Prostate gland (tissue), 2 donors: ENCODE results near the gene NDUFA8. TPM values are rescaled to one million over a fixed set of nuclear protein-coding genes. Genes with fewer than 3 reads are reported as not detected.

Source experiments
- DNase-seq: peaks from one replicate; pipeline ENCODE4 v3.0.0-alpha.2; 2019; ENCODE audit warnings: low spot score
- H3K27ac ChIP-seq, 2 donors: fragments of 200-600 bp; sonication (generic); 2 replicates each; pipeline ENCODE4 v1.5.1; 2017 to 2019
- H3K27me3 ChIP-seq: fragments of 200-600 bp; sonication (generic); replicated peaks from 2 replicates; pipeline ENCODE4 v1.5.1; 2019; ENCODE audit not compliant: insufficient read depth
- H3K36me3 ChIP-seq, 2 donors: fragments of 200-600 bp; sonication (generic); 1 replicate in 1 of 2; 2 replicates in 1 of 2; pipeline versions ENCODE4 v1.5.1 to v1.8.1; 2017 to 2019
- H3K4me1 ChIP-seq: fragments of 200-600 bp; sonication (generic); replicated peaks from 2 replicates; pipeline ENCODE4 v1.5.1; 2019
- H3K4me3 ChIP-seq, 2 donors: fragments of 200-600 bp; sonication (generic); 2 replicates each; pipeline ENCODE4 v1.5.1; 2017 to 2019
- H3K9me3 ChIP-seq: fragments of 200-600 bp; sonication (generic); 2 replicates; pipeline ENCODE4 v1.5.1; 2017
- CTCF ChIP-seq, 4 experiments: fragments of 200-600 bp in 2 of 4; fragments of 450-650 bp in 2 of 4; sonication (generic) in 2 of 4; IDR thresholded peaks; 1 replicate in 3 of 4; 2 replicates in 1 of 4; pipeline ENCODE4 v1.5.1; 2016 to 2019; ENCODE audit warnings: antibody characterized with exemption in 4 of 4, mild to moderate bottlenecking in 2 of 4, moderate library complexity in 2 of 4
- POLR2A ChIP-seq: fragments of 450-650 bp; IDR thresholded peaks from one replicate; pipeline ENCODE4 v1.6.1; 2016; ENCODE audit warnings: antibody characterized with exemption, mild to moderate bottlenecking
- POLR2AphosphoS5 ChIP-seq: sonication (generic); formaldehyde crosslinking; IDR thresholded peaks from one replicate; pipeline ENCODE4 v1.6.1; 2017; ENCODE audit warnings: antibody characterized with exemption
- WGBS: methylation state at CpG from one replicate; pipeline ENCODE4 v1.1.5; 2018; 5-methylcytosine and 5-hydroxymethylcytosine counted together
- intact Hi-C: fragments of 100-400 bp; cut with DNase I; formaldehyde crosslinking; loops from one replicate; pipeline ENCODE4 v1.14.2; 2022
- total RNA-seq, 2 donors: library from RNA; depleted of rRNA; stranded (reverse); fragments of >200 nt; gene quantifications; one replicate each; pipeline ENCODE4 v1.1.0, GENCODE V29; 2016

The NDUFA8 gene
- total RNA-seq, 2 donors from 2014 or later, result 60.7 to 69.6 TPM

- intact Hi-C loops, result no loop called here
- 60% methylated on average over 1 of the region's 1 CpG for WGBS
- H3K27me3 ChIP-seq, result no peaks in the 10 kb centered on the region
- H3K4me1 ChIP-seq, result no peaks in the 10 kb centered on the region
- H3K36me3 ChIP-seq, result no peaks in the 10 kb centered on the region
- H3K9me3 ChIP-seq, result no peaks in the 10 kb centered on the region
- DNase-seq, result no peak
- no peak overlapping the region for H3K27ac ChIP-seq
- H3K4me3 ChIP-seq, result no peak overlapping the region
- TF ChIP-seq POLR2A (no peak), CTCF (IDR thresholded peaks at IDR 0.05) (no peak), POLR2AphosphoS5 (no peak)
Measured at GRCh38 chr9:122143296-122143695, 16.3 kb downstream of the NDUFA8 start.

- Histone ChIP-seq H3K27ac (no peak overlapping the region), H3K36me3 (no peaks in the 10 kb centered on the region), H3K9me3 (no peaks in the 10 kb centered on the region), H3K4me3 (no peak overlapping the region), H3K27me3 (no peaks in the 10 kb centered on the region), H3K4me1 (no peaks in the 10 kb centered on the region)
- no peak for TF ChIP-seq CTCF (IDR thresholded peaks at IDR 0.05)
- no peak for TF ChIP-seq POLR2AphosphoS5
- DNase-seq, result no peak
- intact Hi-C loops, result no loop called here
- 68% methylated on average over 5 of the region's 5 CpGs for WGBS
Measured at GRCh38 chr9:122141671-122142070, 17.9 kb downstream of the NDUFA8 start.

- Histone ChIP-seq H3K4me1 (no peaks in the 10 kb centered on the region), H3K4me3 (no peak overlapping the region), H3K9me3 (no peaks in the 10 kb centered on the region), H3K27me3 (no peaks in the 10 kb centered on the region), H3K27ac (no peak overlapping the region), H3K36me3 (no peaks in the 10 kb centered on the region)
- WGBS, result 71% methylated on average over 8 of the region's 8 CpGs
- no peak for DNase-seq
- intact Hi-C loops, result no loop called here
- TF ChIP-seq POLR2A (no peak), POLR2AphosphoS5 (no peak), CTCF (IDR thresholded peaks at IDR 0.05) (no peak)
Measured at GRCh38 chr9:122140368-122141193, 19.0 kb downstream of the NDUFA8 start.

- H3K27ac ChIP-seq, result no peak overlapping the region
- 64% methylated on average over 10 of the region's 10 CpGs for whole genome bisulfite sequencing
- no peak overlapping the region for H3K4me3 ChIP-seq
- no peaks in the 10 kb centered on the region for H3K27me3 ChIP-seq
- intact Hi-C loops, result no loop called here
- TF ChIP-seq POLR2AphosphoS5 (no peak), CTCF (IDR thresholded peaks at IDR 0.05) (no peak)
- H3K4me1 ChIP-seq, result no peaks in the 10 kb centered on the region
- no peak for DNase-seq
- no peaks in the 10 kb centered on the region for H3K36me3 ChIP-seq
- no peaks in the 10 kb centered on the region for H3K9me3 ChIP-seq
Measured at GRCh38 chr9:122138560-122139268, 20.9 kb downstream of the NDUFA8 start.

GRCh38 chr9:122135529-122135859, 24.1 kb downstream of the NDUFA8 start:
- WGBS, result 91% methylated on average over 7 of the region's 7 CpGs
- peaks cover 3% of the 10 kb centered on the region for H3K4me1 ChIP-seq
- TF ChIP-seq CTCF (IDR thresholded peaks at IDR 0.05) (no peak), POLR2A (no peak), POLR2AphosphoS5 (no peak)
- H3K4me3 ChIP-seq, result no peak overlapping the region
- H3K27ac ChIP-seq, result no peak overlapping the region
- no peaks in the 10 kb centered on the region for H3K27me3 ChIP-seq
- DNase-seq, result no peak
- no peaks in the 10 kb centered on the region for H3K36me3 ChIP-seq
- H3K9me3 ChIP-seq, result no peaks in the 10 kb centered on the region
- intact Hi-C loops, result no loop called here
